Brain microvascular endothelial cell (primary cell): ENCODE data around the gene POLR2J.

Source experiments
- DNase-seq: peaks from one replicate; pipeline ENCODE4 v3.0.0-alpha.2; 2020
- H3K27ac ChIP-seq: fragments of 250-450 bp; sonication (Bioruptor Pico); 2 replicates; pipeline ENCODE4 v1.5.1; 2020; ENCODE audit warnings: mild to moderate bottlenecking, moderate library complexity
- H3K27me3 ChIP-seq: fragments of 250-450 bp; sonication (Bioruptor Pico); replicated peaks from 2 replicates; pipeline ENCODE4 v1.5.1; 2020; ENCODE audit warnings: mild to moderate bottlenecking
- H3K36me3 ChIP-seq: fragments of 250-450 bp; sonication (Bioruptor Pico); replicated peaks from 2 replicates; pipeline ENCODE4 v1.5.1; 2020; ENCODE audit warnings: mild to moderate bottlenecking
- H3K4me3 ChIP-seq: 2 replicates; pipeline ENCODE4 v1.5.1; 2011; ENCODE audit warnings: low read depth, mild to moderate bottlenecking, control low read depth, low read length, moderate library complexity
- in situ Hi-C: cut with HindIII; loops from 2 replicates; pipeline ENCODE4 v1.10.0; 2017; ENCODE audit warnings: low sequenced_read_pairs, low pct_ligation_motif_present
- TF ChIP-seq, protein P1 (sequence below): IDR thresholded peaks from 2 replicates; pipeline ENCODE4 v1.5.1; 2011; ENCODE audit warnings: low read depth, mild to moderate bottlenecking, moderate library complexity, low read length, control low read depth, inconsistent platforms; ENCODE audit errors: missing control alignments

Gene POLR2J

DNA sequence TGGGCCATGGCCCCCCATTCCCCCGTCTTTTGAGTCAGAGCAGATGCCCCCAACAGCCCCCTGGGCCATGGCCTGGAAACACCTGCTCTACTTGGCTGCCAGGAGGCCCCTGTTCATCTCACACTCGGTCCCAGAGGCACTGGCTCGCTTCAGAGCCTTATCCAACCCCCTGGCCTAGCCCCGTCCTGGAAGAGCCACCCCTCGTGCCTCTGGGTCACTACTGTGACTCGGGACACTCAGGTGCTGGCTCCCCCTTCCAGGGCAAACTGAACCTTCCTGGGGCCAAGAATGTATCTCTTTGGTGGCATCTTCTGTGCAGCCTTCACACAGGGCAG lies 7.0 kb downstream of the POLR2J start:
- H3K4me3 ChIP-seq, result no peak overlapping the region
- H3K27me3 ChIP-seq, result no peaks in the 10 kb centered on the region
- H3K27ac ChIP-seq, result no peak overlapping the region
- in situ Hi-C loops, result no loop called here
- DNase-seq, result no peak
- H3K36me3 ChIP-seq, result peaks cover 33% of the 10 kb centered on the region
- TF ChIP-seq, protein P1, sequence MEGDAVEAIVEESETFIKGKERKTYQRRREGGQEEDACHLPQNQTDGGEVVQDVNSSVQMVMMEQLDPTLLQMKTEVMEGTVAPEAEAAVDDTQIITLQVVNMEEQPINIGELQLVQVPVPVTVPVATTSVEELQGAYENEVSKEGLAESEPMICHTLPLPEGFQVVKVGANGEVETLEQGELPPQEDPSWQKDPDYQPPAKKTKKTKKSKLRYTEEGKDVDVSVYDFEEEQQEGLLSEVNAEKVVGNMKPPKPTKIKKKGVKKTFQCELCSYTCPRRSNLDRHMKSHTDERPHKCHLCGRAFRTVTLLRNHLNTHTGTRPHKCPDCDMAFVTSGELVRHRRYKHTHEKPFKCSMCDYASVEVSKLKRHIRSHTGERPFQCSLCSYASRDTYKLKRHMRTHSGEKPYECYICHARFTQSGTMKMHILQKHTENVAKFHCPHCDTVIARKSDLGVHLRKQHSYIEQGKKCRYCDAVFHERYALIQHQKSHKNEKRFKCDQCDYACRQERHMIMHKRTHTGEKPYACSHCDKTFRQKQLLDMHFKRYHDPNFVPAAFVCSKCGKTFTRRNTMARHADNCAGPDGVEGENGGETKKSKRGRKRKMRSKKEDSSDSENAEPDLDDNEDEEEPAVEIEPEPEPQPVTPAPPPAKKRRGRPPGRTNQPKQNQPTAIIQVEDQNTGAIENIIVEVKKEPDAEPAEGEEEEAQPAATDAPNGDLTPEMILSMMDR, result no peak

DNA sequence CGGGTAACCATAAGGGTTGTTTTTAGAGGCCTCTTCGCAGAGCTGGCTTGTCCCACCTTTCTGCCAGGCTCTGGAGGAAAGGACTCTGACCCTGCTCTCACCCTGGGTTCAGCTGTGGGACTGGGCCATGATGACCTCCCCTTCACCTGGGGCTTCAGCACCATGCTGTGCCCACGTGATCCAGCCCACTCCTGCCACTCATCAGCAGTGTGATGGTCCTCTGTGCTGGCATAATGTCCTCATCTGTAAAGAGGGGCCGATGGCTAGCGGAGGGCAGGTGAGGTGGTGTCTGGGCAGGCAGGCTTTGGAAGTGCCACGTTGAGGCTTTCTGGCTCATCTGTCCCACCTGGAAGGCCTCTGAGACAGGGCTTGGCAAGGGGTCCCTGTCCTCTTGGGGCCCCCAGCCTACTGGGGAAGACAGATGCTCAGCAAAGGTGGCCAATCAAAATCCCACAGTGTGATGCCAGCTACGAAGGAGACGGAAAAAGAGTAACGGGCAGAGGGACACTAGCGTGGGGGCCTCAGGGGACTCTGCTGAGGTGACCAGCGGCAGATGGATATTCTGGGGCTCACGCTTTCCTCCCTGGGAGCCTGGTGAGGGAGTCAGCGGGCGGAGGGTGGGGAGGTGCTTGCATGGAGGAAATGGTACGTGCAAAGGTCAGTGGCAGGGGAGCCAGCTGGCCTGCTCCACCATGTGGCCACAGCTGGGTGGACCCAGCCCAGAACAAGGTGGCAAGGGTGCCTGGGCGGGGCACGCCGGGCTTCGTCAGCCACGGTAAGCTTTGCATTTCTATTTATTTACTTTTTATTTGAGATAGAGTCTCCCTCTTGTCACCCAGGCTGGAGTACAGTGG lies 8.5 kb downstream of the POLR2J start:
- no peak for DNase-seq
- in situ Hi-C loops, result no loop called here
- Histone ChIP-seq H3K4me3 (no peak overlapping the region), H3K27me3 (no peaks in the 10 kb centered on the region), H3K36me3 (peaks cover 33% of the 10 kb centered on the region), H3K27ac (no peak overlapping the region)
- TF ChIP-seq, protein P1, result no peak

DNA sequence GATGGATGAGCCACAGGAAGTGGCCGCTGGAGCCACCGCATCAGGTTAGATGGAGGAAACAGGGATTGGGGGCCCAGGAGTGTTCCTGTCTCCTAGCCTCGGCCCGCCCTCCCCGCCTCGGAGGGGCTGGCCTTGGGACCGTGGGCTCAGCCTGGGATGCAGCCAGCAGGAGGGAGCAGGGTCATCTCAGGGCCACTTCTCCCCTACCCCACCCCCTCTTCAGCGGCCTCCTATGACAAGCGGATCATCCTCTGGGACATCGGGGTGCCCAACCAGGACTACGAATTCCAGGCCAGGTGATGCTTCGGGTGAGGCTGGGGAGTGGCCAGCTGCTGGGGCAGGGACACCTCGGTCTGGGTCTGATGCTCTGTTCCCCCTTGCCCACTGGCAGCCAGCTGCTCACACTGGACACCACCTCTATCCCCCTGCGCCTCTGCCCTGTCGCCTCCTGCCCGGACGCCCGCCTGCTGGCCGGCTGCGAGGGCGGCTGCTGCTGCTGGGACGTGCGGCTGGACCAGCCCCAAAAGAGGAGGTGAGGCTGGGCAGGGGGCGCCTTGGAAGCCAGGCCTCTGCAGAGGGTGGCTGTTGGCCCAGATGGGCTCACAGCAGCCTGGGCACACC lies 9.3 kb downstream of the POLR2J start:
- H3K36me3 ChIP-seq, result peaks cover 33% of the 10 kb centered on the region
- no peaks in the 10 kb centered on the region for H3K27me3 ChIP-seq
- H3K4me3 ChIP-seq, result no peak overlapping the region
- H3K27ac ChIP-seq, result no peak overlapping the region
- no peak for DNase-seq
- in situ Hi-C loops, result no loop called here
- TF ChIP-seq, protein P1, result no peak

DNA sequence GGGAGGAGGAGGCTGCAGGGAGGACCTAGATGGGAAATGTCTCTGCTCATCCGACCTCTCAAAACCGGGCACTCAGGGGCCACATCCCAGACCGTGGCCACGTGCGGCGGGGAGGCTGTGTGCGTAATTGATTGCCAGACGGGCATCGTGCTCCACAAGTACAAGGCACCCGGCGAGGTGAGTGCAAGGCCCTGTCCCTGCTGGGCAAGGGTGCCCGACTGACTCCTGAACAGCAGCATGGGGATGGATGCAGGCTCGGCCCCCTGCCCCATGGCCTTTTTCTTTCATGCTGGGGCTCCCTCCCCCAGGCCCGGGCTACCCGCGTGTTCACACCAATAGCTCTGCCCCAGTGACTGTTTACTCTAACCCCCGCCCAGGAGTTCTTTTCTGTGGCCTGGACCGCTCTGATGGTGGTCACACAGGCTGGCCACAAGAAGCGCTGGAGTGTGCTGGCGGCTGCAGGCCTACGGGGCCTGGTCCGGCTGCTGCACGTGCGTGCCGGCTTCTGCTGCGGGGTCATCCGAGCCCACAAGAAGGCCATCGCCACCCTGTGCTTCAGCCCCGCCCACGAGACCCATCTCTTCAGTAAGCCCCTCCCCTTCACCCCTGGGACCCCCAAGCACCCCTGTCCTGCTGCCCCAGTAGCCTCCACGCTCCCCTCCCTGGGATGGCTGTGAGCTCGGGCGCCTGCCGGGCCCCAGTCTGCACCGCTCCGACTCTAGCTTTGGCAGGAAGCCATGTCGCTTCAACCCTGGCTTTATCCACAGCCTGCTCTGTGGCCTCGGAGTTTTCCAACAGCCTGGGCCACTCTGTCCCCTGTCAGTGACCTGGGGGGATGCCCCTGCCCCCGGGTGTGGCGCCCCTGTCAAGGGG lies 10.0 kb downstream of the POLR2J start:
- H3K4me3 ChIP-seq, result no peak overlapping the region
- peaks cover 33% of the 10 kb centered on the region for H3K36me3 ChIP-seq
- TF ChIP-seq, protein P1, result no peak
- no peak overlapping the region for H3K27ac ChIP-seq
- no peak for DNase-seq
- in situ Hi-C loops, result no loop called here
- H3K27me3 ChIP-seq, result no peaks in the 10 kb centered on the region

DNA sequence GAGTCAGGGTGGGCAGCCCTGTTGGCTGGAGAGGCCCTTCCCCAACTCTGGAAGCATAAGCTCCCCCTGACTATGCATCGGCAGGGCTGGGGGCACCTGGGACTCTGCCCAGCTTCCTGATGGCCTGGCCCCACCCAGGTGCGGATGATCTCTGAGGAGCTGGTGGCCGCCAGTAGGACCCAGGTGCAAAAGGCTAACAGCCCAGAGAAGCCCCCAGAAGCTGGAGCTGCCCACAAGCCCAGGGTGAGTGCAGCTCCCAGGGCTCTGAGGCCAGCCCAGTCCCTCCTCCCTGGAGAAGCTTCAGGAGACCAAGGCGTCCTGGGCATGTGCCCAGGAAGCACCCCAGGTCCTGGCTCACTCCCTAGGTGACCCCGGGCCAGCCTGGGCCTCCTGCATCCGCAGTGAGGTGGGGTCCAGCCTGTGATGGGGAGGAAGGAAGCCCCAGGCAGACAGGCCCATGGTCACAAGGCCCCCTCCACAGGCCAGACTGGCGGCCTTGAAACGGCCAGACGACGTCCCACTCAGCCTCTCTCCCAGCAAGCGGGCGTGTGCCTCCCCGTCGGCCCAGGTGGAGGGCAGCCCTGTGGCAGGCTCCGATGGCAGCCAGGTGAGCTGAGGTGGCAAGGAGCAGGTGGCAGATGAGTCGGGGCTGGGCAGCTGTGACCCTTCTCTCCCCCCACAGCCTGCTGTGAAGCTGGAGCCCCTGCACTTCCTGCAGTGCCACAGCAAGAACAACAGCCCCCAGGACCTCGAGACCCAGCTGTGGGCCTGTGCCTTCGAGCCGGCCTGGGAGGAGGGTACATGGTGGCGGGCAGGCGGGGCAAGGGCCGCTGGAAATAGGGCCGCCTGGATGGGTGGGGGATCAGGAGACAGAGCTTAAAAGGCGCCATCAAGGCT lies 10.9 kb downstream of the POLR2J start:
- DNase-seq, result no peak
- Histone ChIP-seq H3K27ac (no peak overlapping the region), H3K27me3 (no peaks in the 10 kb centered on the region), H3K36me3 (peaks cover 27% of the 10 kb centered on the region), H3K4me3 (no peak overlapping the region)
- in situ Hi-C loops, result no loop called here
- TF ChIP-seq, protein P1, result no peak
